GM23248 (cell line): ENCODE data around the gene MT1E. TPM values are rescaled to one million over a fixed set of nuclear protein-coding genes. Genes with fewer than 3 reads are reported as not detected.
A peak's percentile ranks its signal among the peaks of the same experiment; 100 is the strongest.
"Not testable (repeated sequence)": the region's sequence is repeated elsewhere in the genome, so short reads cannot be mapped to it uniquely, and the experiment has no call there.

Experiments
- DNase-seq: peaks from one replicate; pipeline ENCODE4 v3.0.0-alpha.2; 2015
- H2AFZ ChIP-seq: fragments of 200-600 bp; sonication (generic); 2 replicates; pipeline ENCODE4 v1.6.1; 2016; ENCODE audit warnings: antibody characterized with exemption
- H3F3A ChIP-seq: fragments of 200-600 bp; sonication (generic); 2 replicates; pipeline ENCODE4 v1.6.1; 2016; ENCODE audit warnings: mild to moderate bottlenecking, antibody characterized with exemption, mixed run types; ENCODE audit not compliant: insufficient read depth
- H3K27ac ChIP-seq: fragments of 200-600 bp; sonication (generic); 2 replicates; pipeline ENCODE4 v1.5.1; 2016; ENCODE audit warnings: mild to moderate bottlenecking
- H3K27me3 ChIP-seq: fragments of 200-600 bp; sonication (generic); replicated peaks from 2 replicates; pipeline ENCODE4 v1.6.1; 2016; ENCODE audit warnings: mild to moderate bottlenecking; ENCODE audit not compliant: insufficient read depth
- H3K36me3 ChIP-seq: fragments of 200-600 bp; sonication (generic); 2 replicates; pipeline ENCODE4 v1.6.1; 2016; ENCODE audit warnings: low read depth, mild to moderate bottlenecking
- H3K4me1 ChIP-seq: fragments of 200-600 bp; sonication (generic); 2 replicates; pipeline ENCODE4 v1.6.1; 2016; ENCODE audit warnings: mild to moderate bottlenecking; ENCODE audit not compliant: insufficient read depth
- H3K4me2 ChIP-seq: fragments of 200-600 bp; sonication (generic); one replicate; pipeline ENCODE4 v1.6.1; 2016; ENCODE audit warnings: mild to moderate bottlenecking; ENCODE audit not compliant: unreplicated experiment
- H3K4me3 ChIP-seq: fragments of 200-600 bp; sonication (generic); 2 replicates; pipeline ENCODE4 v1.5.1; 2016; ENCODE audit warnings: mild to moderate bottlenecking
- H3K79me2 ChIP-seq: fragments of 200-600 bp; sonication (generic); 2 replicates; pipeline ENCODE4 v1.6.1; 2016; ENCODE audit warnings: mild to moderate bottlenecking; ENCODE audit not compliant: insufficient read depth
- H3K9ac ChIP-seq: fragments of 200-600 bp; sonication (generic); 2 replicates; pipeline ENCODE4 v1.6.1; 2016; ENCODE audit warnings: mild to moderate bottlenecking
- H3K9me2 ChIP-seq: fragments of 200-600 bp; sonication (generic); 2 replicates; pipeline ENCODE4 v1.6.1; 2016; ENCODE audit warnings: mixed run types, mild to moderate bottlenecking, moderate library complexity; ENCODE audit not compliant: insufficient read depth
- H3K9me3 ChIP-seq: fragments of 200-600 bp; sonication (generic); one replicate; pipeline ENCODE4 v1.6.1; 2017; ENCODE audit warnings: low read depth
- H4K20me1 ChIP-seq: fragments of 200-600 bp; sonication (generic); 2 replicates; pipeline ENCODE4 v1.6.0; 2016; ENCODE audit not compliant: insufficient read depth
- EZH2 ChIP-seq: fragments of 200-600 bp; sonication (generic); IDR thresholded peaks from 2 replicates; pipeline ENCODE4 v1.6.1; 2018; ENCODE audit warnings: antibody characterized with exemption, mild to moderate bottlenecking; ENCODE audit not compliant: insufficient read depth, poor library complexity, severe bottlenecking
- EZH2phosphoT487 ChIP-seq: fragments of 200-600 bp; sonication (generic); IDR thresholded peaks from 2 replicates; pipeline ENCODE4 v1.6.1; 2018; ENCODE audit warnings: antibody characterized with exemption, moderate library complexity, mild to moderate bottlenecking, low read depth; ENCODE audit not compliant: insufficient read depth
- WGBS, 2 experiments: methylation state at CpG; one replicate each; pipeline ENCODE4 v1.1.6; 2015 to 2017; ENCODE audit warnings: low lambda C conversion rate in 2 of 2, low coverage in 1 of 2; ENCODE audit errors: missing lambda C conversion rate in 2 of 2; 5-methylcytosine and 5-hydroxymethylcytosine counted together
- in situ Hi-C: fragments of 300-500 bp; cut with MboI; formaldehyde crosslinking; loops from 2 replicates; pipeline ENCODE4 v1.15.0; 2020
- polyA plus RNA-seq: library from polyadenylated mRNA; unstranded; fragments of >200 nt; fragmentation: Nextera tagmentation; extraction: Ambion mirVana; gene quantifications from 2 replicates; pipeline ENCODE4 v1.2.1, GENCODE V29; 2016
- total RNA-seq: library from RNA; depleted of rRNA; stranded (reverse); fragments of >200 nt; shearing (Covaris generic); gene quantifications from 2 replicates; pipeline ENCODE4 v1.2.3, GENCODE V29; 2014

The MT1E gene
- total and polyA plus RNA-seq, 2 experiments from 2014 or later: 178 to 329 TPM

DNA sequence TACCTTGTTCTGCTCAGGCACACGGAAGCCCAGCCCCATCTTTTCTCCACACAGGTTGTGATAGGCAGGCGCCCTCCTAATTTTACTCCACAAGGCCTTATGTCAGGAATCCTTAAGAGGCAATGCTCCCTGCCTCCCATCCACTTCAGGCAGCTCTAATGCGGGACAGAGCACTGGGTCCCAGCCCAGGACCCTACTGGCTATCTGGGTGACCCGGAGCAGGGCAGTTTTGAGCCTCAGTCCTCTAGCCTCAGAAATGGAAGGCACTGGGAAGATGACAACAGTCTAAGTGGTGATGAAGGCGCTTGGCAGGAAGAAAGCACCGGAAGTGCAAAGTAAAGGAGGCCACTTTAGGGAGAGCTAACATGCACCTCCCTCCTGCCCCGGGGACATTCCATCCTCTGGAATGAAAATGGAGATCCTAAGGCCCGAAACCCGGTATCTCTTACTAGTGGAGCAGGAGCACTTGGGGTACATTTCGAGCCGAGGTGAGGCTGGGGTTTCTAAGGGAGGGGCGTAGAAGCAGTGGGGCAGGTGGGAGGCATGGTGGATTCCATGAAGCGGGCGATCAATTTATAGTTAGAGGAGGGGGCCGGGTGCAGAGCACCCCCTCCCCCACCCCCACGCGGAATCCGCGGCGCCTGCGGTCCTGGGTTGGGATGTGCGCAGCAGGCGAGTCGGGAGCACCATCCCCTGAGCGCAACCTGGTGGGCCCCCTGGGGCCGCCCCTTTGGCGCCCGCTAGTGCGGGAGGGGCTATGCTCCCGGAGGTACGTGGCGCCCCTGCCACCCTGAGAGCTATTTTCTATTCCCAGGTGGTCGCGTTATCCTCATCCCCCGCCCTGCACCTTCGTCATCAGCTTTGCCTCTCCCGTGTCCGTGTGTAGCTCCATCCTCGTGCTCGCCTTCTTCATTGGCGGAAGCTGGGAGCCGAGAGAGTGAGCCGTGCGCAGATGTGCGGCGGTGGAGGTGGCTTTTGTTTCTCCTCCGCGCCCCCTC lies 37.1 kb downstream of the MT1E start:
- Histone ChIP-seq H3K9me3 (no peaks in the 10 kb centered on the region), H3K9ac (no peak overlapping the region), H3K4me2 (no peak overlapping the region), H3K9me2 (no peaks in the 10 kb centered on the region), H2AFZ (no peak overlapping the region), H3K4me3 (no peak overlapping the region), H3K79me2 (no peaks in the 10 kb centered on the region), H4K20me1 (no peaks in the 10 kb centered on the region), H3K27ac (no peak overlapping the region), H3K36me3 (no peaks in the 10 kb centered on the region), H3K27me3 (peaks cover 20% of the 10 kb centered on the region), H3K4me1 (no peaks in the 10 kb centered on the region), H3F3A (no peaks in the 10 kb centered on the region)
- TF ChIP-seq EZH2: no peak
- TF ChIP-seq EZH2phosphoT487: no peak
- in situ Hi-C loops: no loop called here
- 35 to 40% methylated on average over 29 to 48 of the region's 48 CpGs for WGBS, 2 experiments
- no peak for DNase-seq

DNA sequence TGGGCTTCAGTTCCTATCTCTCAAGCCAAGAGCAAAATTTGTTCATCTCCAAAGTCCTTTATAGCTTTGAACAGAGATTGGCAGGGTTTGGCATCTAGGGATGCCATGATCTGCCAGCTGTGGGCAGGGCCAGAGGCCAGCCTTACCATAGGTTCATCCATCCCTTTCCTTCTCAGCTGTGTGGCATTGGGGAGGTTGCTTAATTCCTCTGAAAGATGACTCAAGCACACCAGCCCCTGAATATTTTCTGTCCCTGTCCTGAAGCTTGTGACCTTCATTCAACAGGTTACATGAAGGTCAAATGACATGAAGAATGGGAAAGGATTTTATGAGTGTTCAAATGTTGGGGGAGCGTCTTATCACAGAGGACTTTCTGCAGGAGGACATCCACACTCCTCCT lies 38.9 kb downstream of the MT1E start:
- TF ChIP-seq EZH2 (no peak), EZH2phosphoT487 (no peak)
- H3K27me3 ChIP-seq: peaks cover 32% of the 10 kb centered on the region
- in situ Hi-C loops: no loop called here
- no peak overlapping the region for H3K9ac ChIP-seq
- H3K4me1 ChIP-seq: no peaks in the 10 kb centered on the region
- H3K4me2 ChIP-seq: no peak overlapping the region
- no peak overlapping the region for H2AFZ ChIP-seq
- no peak overlapping the region for H3K4me3 ChIP-seq
- H3K9me2 ChIP-seq: no peaks in the 10 kb centered on the region
- WGBS, 2 experiments: 86 to 89% methylated on average over 1 of the region's 1 CpG
- no peaks in the 10 kb centered on the region for H3K36me3 ChIP-seq
- H3F3A ChIP-seq: no peaks in the 10 kb centered on the region
- no peaks in the 10 kb centered on the region for H3K79me2 ChIP-seq
- H3K27ac ChIP-seq: no peak overlapping the region
- H4K20me1 ChIP-seq: no peaks in the 10 kb centered on the region
- no peak for DNase-seq
- H3K9me3 ChIP-seq: no peaks in the 10 kb centered on the region

DNA sequence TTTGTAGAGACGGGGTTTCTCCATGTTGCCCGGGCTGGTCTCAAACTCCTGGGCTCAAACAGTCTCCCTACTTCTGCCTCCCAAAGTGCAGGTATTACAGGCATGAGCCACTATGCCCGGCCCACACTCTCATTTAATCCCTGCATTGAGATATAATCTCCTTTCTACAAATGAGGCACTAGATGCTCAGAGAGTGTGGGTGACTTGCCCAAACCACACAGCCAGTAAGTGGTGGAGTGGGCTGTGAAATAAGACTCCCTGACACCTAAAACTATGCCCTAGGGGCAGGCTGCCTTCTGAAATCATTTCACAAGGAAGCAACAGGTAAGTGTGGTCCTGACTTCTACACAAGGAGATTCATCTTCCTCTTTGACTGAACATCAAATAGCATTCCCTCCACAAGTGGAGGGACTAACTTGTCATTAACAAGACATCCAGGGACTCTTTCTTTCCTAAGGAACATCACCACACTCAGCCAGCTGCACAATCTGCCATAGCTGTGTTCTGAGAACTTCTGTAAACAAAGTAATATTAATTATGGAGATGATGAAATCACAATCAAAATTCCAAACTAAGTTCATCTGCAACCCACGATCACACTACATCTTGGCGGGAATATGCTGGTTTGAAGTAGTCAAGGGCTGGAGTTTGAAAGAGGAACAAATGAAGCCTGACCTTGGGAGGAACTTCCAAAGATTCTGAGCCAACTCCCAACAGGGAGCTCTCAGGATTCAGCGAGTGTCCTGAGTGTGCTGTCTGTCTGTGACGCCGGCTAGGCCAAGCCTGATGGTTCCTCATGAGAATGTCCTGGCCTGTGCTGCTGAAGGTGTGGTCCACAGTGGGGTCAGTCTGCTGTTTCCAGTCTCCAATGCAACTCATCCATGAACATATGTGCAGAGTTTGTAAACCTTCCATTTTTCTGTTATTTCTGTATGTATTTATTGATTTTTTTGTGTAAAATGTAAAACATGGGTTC lies 40.0 kb downstream of the MT1E start:
- 59 to 65% methylated on average over 8 of the region's 8 CpGs for WGBS, 2 experiments
- H3K9ac ChIP-seq, in situ Hi-C loops, H3K4me3 ChIP-seq, H3K27ac ChIP-seq, H3K4me2 ChIP-seq, H3K79me2 ChIP-seq, H3F3A ChIP-seq, H3K4me1 ChIP-seq, H3K36me3 ChIP-seq, H3K9me2 ChIP-seq, H2AFZ ChIP-seq, DNase-seq, H3K9me3 ChIP-seq, H4K20me1 ChIP-seq: not testable (repeated sequence)
- H3K27me3 ChIP-seq: peaks cover 30% of the 10 kb centered on the region

DNA sequence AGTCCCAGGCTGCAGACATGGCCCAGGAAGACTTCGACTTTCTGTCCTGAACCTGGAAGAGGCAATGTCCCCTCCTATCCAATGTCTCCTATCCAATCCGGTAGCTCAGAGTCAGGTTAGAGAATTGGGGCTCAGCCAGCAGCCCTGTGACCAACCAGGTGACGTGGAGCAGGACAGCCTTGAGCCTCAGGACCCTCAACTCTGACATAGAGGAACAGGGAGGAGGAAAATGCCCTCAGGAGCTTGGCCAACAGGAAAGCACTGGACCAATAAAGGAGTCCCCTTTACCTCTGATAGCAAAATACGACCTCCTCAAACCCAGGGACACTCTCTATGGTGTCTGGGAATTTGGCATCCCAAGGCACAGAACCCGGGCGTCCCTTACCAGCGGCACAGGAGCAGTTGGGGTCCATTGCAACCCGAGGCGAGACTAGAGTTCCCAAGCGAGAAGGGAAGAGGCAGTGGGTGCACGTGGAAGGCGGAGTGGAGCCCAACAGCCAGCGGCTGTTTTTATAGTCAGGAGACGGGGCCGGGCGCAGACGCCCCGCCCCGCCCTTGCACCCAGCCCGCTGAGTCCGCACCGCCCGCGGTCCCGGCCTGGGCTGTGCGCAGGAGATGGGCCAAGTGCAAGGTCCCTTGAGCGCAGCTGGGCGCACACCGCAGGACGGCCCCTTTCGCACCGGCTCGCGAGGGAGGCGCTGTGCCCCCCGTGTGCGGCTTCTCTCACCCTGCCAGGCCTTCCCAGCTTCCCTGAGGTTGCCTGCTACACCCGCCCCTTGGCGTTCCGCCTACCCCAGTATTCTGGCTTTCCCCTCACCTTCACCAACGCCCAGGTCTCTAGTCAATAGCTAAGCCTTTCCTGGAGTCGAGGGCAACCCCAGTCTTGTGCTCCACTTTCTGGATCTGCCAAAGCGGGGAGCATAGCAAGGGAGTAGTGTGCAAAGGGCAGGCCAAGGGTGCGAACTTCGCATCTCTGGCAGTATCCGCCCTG lies 42.3 kb downstream of the MT1E start, which contains the start of gene MT1G:
Gene MT1G, minus strand, starts transcription at position 485 of the 991 bp plus-strand sequence. Its CDS starts 72 bp downstream, at position 413.
- Histone ChIP-seq H4K20me1 (no peaks in the 10 kb centered on the region), H3K79me2 (no peaks in the 10 kb centered on the region), H3K9ac (no peak within 1 kb of the TSS), H3F3A (no peaks in the 10 kb centered on the region), H3K4me3 (no peak within 1 kb of the TSS), H3K9me3 (no peaks in the 10 kb centered on the region), H2AFZ (no peak within 1 kb of the TSS), H3K36me3 (no peaks in the 10 kb centered on the region), H3K27ac (no peak within 1 kb of the TSS), H3K9me2 (no peaks in the 10 kb centered on the region), H3K4me2 (peak within 1 kb of the TSS; percentile 36), H3K4me1 (no peaks in the 10 kb centered on the region), H3K27me3 (peaks cover 30% of the 10 kb centered on the region)
- 32 to 39% methylated on average over 33 to 37 of the region's 46 CpGs for WGBS, 2 experiments
- peak; percentile 54 for DNase-seq
- no peak for TF ChIP-seq EZH2phosphoT487
- in situ Hi-C loops: no loop called here
